Activated CD8-positive, alpha-beta T cell treated with anti-CD3 and anti-CD28 coated beads for 36 hours (primary cell): ENCODE measurements around the gene UPP2. TPM values are rescaled to one million over a fixed set of nuclear protein-coding genes. Genes with fewer than 3 reads are reported as not detected.

Source experiments
- ATAC-seq: fragments of 200-7000 bp; cut with Tn5 transposase; one replicate; pipeline ENCODE4 v1.10.0; 2021; ENCODE audit warnings: mild to moderate bottlenecking, moderate library complexity
- CTCF ChIA-PET: fragments of 350-600 bp; sonication (Branson Sonifier 250); formaldehyde crosslinking; loops from one replicate; lab custom pipeline; 2021; ENCODE audit warnings: antibody characterized with exemption; lab: Charles Lee
- POLR2A ChIA-PET: fragments of 350-600 bp; sonication (Branson Sonifier 250); formaldehyde crosslinking; loops from one replicate; lab custom pipeline; 2021; ENCODE audit warnings: antibody characterized with exemption; lab: Charles Lee
- DNase-seq: peaks from one replicate; pipeline ENCODE4 v3.0.0-alpha.2; 2020
- H3K27ac Mint-ChIP-seq: one replicate; pipeline ENCODE4 v1.8.0; 2021; ENCODE audit warnings: mild to moderate bottlenecking, mixed read lengths
- H3K27me3 Mint-ChIP-seq: one replicate; pipeline ENCODE4 v1.8.0; 2021; ENCODE audit warnings: mixed read lengths
- H3K36me3 Mint-ChIP-seq: one replicate; pipeline ENCODE4 v1.8.0; 2021; ENCODE audit warnings: low read depth, mixed read lengths
- H3K4me1 Mint-ChIP-seq: one replicate; pipeline ENCODE4 v1.8.0; 2021; ENCODE audit warnings: low read depth, mixed read lengths
- H3K4me3 Mint-ChIP-seq: one replicate; pipeline ENCODE4 v1.8.0; 2021; ENCODE audit warnings: mild to moderate bottlenecking, moderate library complexity, mixed read lengths
- H3K9me3 Mint-ChIP-seq: one replicate; pipeline ENCODE4 v1.8.0; 2021; ENCODE audit warnings: mixed read lengths
- intact Hi-C: fragments of 100-400 bp; cut with micrococcal nuclease; formaldehyde crosslinking; loops from one replicate; pipeline ENCODE4 v1.10.0; 2022
- total RNA-seq, 2 experiments: library from RNA; stranded (reverse); gene quantifications; one replicate each; pipeline ENCODE4 v1.2.3, GENCODE V29; 2021
- TF ChIP-seq, protein P1 (sequence below): fragments of 200-600 bp; IDR thresholded peaks from one replicate; pipeline ENCODE4 v1.8.0; 2022; ENCODE audit warnings: antibody characterized with exemption, mild to moderate bottlenecking

Gene UPP2
- total RNA-seq, 2 experiments from 2014 or later, result not detected

GRCh38 chr2:158061763-158062162 is 39.9 kb upstream of the UPP2 start:
- no peaks in the 10 kb centered on the region for H3K27me3 Mint-ChIP-seq
- H3K4me1 Mint-ChIP-seq, result no peaks in the 10 kb centered on the region
- ChIA-PET POLR2A (no interaction called here), CTCF (no interaction called here)
- H3K9me3 Mint-ChIP-seq, result no peaks in the 10 kb centered on the region
- H3K4me3 Mint-ChIP-seq, result no peak overlapping the region
- no peak for ATAC-seq
- TF ChIP-seq, protein P1, sequence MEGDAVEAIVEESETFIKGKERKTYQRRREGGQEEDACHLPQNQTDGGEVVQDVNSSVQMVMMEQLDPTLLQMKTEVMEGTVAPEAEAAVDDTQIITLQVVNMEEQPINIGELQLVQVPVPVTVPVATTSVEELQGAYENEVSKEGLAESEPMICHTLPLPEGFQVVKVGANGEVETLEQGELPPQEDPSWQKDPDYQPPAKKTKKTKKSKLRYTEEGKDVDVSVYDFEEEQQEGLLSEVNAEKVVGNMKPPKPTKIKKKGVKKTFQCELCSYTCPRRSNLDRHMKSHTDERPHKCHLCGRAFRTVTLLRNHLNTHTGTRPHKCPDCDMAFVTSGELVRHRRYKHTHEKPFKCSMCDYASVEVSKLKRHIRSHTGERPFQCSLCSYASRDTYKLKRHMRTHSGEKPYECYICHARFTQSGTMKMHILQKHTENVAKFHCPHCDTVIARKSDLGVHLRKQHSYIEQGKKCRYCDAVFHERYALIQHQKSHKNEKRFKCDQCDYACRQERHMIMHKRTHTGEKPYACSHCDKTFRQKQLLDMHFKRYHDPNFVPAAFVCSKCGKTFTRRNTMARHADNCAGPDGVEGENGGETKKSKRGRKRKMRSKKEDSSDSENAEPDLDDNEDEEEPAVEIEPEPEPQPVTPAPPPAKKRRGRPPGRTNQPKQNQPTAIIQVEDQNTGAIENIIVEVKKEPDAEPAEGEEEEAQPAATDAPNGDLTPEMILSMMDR, result no peak
- DNase-seq, result no peak
- intact Hi-C loops, result no loop called here
- H3K36me3 Mint-ChIP-seq, result no peaks in the 10 kb centered on the region
- H3K27ac Mint-ChIP-seq, result no peak overlapping the region

- intact Hi-C loops, result no loop called here
Measured at GRCh38 chr2:158066046-158066713, 35.5 kb upstream of the UPP2 start.

GRCh38 chr2:158071018-158071417 is 30.7 kb upstream of the UPP2 start:
- ChIA-PET CTCF (no interaction called here), POLR2A (no interaction called here)
- DNase-seq, result no peak
- no peak for ATAC-seq
- intact Hi-C loops, result no loop called here
- no peak overlapping the region for H3K27ac Mint-ChIP-seq
- H3K36me3 Mint-ChIP-seq, result no peaks in the 10 kb centered on the region
- peaks cover 8% of the 10 kb centered on the region for H3K27me3 Mint-ChIP-seq
- TF ChIP-seq, protein P1, result no peak
- H3K9me3 Mint-ChIP-seq, result no peaks in the 10 kb centered on the region
- no peaks in the 10 kb centered on the region for H3K4me1 Mint-ChIP-seq
- no peak overlapping the region for H3K4me3 Mint-ChIP-seq

More at GRCh38 chr2:158066046-158066713, 35.5 kb upstream of the UPP2 start:
- Mint-ChIP-seq H3K9me3 (no peaks in the 10 kb centered on the region), H3K27me3 (no peaks in the 10 kb centered on the region), H3K4me3 (no peak overlapping the region), H3K27ac (no peak overlapping the region), H3K4me1 (no peaks in the 10 kb centered on the region), H3K36me3 (no peaks in the 10 kb centered on the region)
- TF ChIP-seq, protein P1, result no peak
- POLR2A ChIA-PET, result no interaction called here
- no peak for DNase-seq
- CTCF ChIA-PET, result no interaction called here
- ATAC-seq, result no peak

DNA sequence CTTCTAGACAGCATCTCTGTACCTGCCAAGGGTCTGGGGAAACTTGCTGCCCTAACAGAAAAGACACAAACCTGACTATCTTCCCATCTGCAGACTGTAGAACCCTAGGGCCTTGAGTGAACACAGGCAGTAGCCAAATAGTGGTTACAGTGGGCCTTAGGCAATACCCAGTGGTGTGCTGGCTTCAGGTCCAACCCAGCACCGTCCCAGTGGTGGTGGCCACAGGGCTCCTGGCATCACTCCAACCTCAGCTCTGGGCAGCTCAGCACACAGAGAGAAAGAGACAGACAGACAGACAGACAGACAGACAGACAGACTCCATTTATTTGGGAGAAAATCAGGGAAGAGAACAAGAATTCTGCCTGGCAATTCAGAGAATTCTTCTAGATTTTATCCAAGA is 29.3 kb upstream of the UPP2 start:
- TF ChIP-seq, protein P1, result no peak
- Mint-ChIP-seq H3K27ac (no peak overlapping the region), H3K4me3 (no peak overlapping the region), H3K36me3 (no peaks in the 10 kb centered on the region), H3K27me3 (peaks cover 11% of the 10 kb centered on the region), H3K4me1 (no peaks in the 10 kb centered on the region), H3K9me3 (peaks cover 4% of the 10 kb centered on the region)
- ChIA-PET CTCF (no interaction called here), POLR2A (no interaction called here)
- DNase-seq (no peak), ATAC-seq (no peak)
- intact Hi-C loops, result no loop called here

DNA sequence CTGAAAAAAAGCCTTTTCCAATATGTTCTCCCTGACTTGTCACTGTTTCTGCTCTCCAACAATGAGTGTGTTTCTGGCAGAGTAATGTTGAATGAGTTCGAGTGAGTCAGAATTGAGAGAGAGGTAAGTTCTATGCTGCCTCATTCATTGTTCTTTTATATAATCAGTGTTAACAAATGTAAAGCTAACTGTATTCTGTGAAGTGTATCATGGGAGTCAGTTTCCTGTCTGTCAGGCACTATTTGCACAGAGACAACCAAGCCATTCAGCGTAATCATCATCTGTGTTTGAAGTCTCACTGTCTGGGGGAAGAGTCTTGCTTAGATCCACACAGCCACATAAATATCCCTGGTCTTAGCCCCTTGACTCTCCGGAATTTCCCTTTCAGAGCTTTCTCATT is 22.0 kb upstream of the UPP2 start:
- ChIA-PET CTCF (no interaction called here), POLR2A (no interaction called here)
- H3K4me1 Mint-ChIP-seq, result no peaks in the 10 kb centered on the region
- H3K27me3 Mint-ChIP-seq, result peaks cover 11% of the 10 kb centered on the region
- DNase-seq, result no peak
- H3K9me3 Mint-ChIP-seq, result peaks cover 7% of the 10 kb centered on the region
- no peaks in the 10 kb centered on the region for H3K36me3 Mint-ChIP-seq
- no peak for ATAC-seq
- H3K27ac Mint-ChIP-seq, result no peak overlapping the region
- intact Hi-C loops, result no loop called here
- H3K4me3 Mint-ChIP-seq, result no peak overlapping the region
- TF ChIP-seq, protein P1, result no peak
